NK-92 (cell line): Measurements from ENCODE around the gene ATRX.
"Not testable (repeated sequence)": the region's sequence is repeated elsewhere in the genome, so short reads cannot be mapped to it uniquely, and the experiment has no call there.

Source experiments
- DNase-seq: peaks from one replicate; lab custom pipeline; 2025; ENCODE audit not compliant: unreplicated experiment; lab: John Stamatoyannopoulos, UW

Gene ATRX

GRCh38 chrX:77628294-77629025 lies 157.6 kb downstream of the ATRX start:
- no peak for DNase-seq

GRCh38 chrX:77622672-77623071 lies 163.3 kb downstream of the ATRX start:
- no peak for DNase-seq

GRCh38 chrX:77622233-77622632 lies 163.8 kb downstream of the ATRX start:
- DNase-seq = no peak

- not testable (repeated sequence) for DNase-seq
These were observed 164.6 kb downstream of the ATRX start for GRCh38 chrX:77621453-77621852.

- no peak for DNase-seq
These were observed 168.8 kb downstream of the ATRX start for GRCh38 chrX:77617206-77617605.

GRCh38 chrX:77603635-77604336 lies 182.2 kb downstream of the ATRX start:
- DNase-seq = no peak

GRCh38 chrX:77597511-77597910 lies 188.5 kb downstream of the ATRX start:
- DNase-seq = no peak

- DNase-seq = no peak
These were observed 188.9 kb downstream of the ATRX start for GRCh38 chrX:77597090-77597489.

GRCh38 chrX:77595848-77596247 lies 190.2 kb downstream of the ATRX start:
- DNase-seq = no peak

- no peak for DNase-seq
These were observed 213.7 kb downstream of the ATRX start for GRCh38 chrX:77572322-77572721.

GRCh38 chrX:77565278-77565677 lies 220.7 kb downstream of the ATRX start:
- DNase-seq = no peak

GRCh38 chrX:77564823-77565222 lies 221.2 kb downstream of the ATRX start:
- no peak for DNase-seq

GRCh38 chrX:77561372-77561771 lies 224.6 kb downstream of the ATRX start:
- no peak for DNase-seq

GRCh38 chrX:77556276-77556675 lies 229.7 kb downstream of the ATRX start:
- no peak for DNase-seq

- DNase-seq = no peak
These were observed 237.3 kb downstream of the ATRX start for GRCh38 chrX:77548751-77549150.

GRCh38 chrX:77539778-77540177 lies 246.2 kb downstream of the ATRX start:
- DNase-seq = not testable (repeated sequence)

GRCh38 chrX:77531261-77531660 lies 254.8 kb downstream of the ATRX start:
- DNase-seq = not testable (repeated sequence)

- no peak for DNase-seq
These were observed 258.0 kb downstream of the ATRX start for GRCh38 chrX:77528034-77528433.

- DNase-seq = no peak
These were observed 258.6 kb downstream of the ATRX start for GRCh38 chrX:77527233-77528001.

- no peak for DNase-seq
These were observed 266.3 kb downstream of the ATRX start for GRCh38 chrX:77519765-77520164.

- no peak for DNase-seq
These were observed 271.8 kb downstream of the ATRX start for GRCh38 chrX:77514177-77514576.

- no peak for DNase-seq
These were observed 276.0 kb downstream of the ATRX start for GRCh38 chrX:77510007-77510406.
